HK-2 (cell line): Measurements from ENCODE around the gene GABRQ.
"Not testable (repeated sequence)": the region's sequence is repeated elsewhere in the genome, so short reads cannot be mapped to it uniquely, and the experiment has no call there.

Source experiments
- DNase-seq: peaks from one replicate; pipeline ENCODE4 v3.0.0-alpha.2; 2018; ENCODE audit not compliant: unreplicated experiment

The GABRQ gene

GRCh38 chrX:152658302-152658701 lies 20.6 kb downstream of the GABRQ start:
- no peak for DNase-seq

- DNase-seq, result no peak
Observed at GRCh38 chrX:152663086-152663485, 25.4 kb downstream of the GABRQ start.

GRCh38 chrX:152674135-152674534 lies 36.4 kb downstream of the GABRQ start:
- no peak for DNase-seq

GRCh38 chrX:152674652-152675051 lies 37.0 kb downstream of the GABRQ start:
- DNase-seq, result not testable (repeated sequence)

- not testable (repeated sequence) for DNase-seq
Observed at GRCh38 chrX:152681012-152681411, 43.3 kb downstream of the GABRQ start.

- DNase-seq, result not testable (repeated sequence)
Observed at GRCh38 chrX:152697952-152698931, 60.5 kb downstream of the GABRQ start, which contains the start of gene MAGEA3. Gene MAGEA3, plus strand, starts transcription at chrX:152698794. Its CDS starts 2,039 bp downstream, at chrX:152700833.

- DNase-seq, result not testable (repeated sequence)
Observed at GRCh38 chrX:152700390-152700789, 62.7 kb downstream of the GABRQ start.

- DNase-seq, result not testable (repeated sequence)
Observed at GRCh38 chrX:152706500-152706899, 68.8 kb downstream of the GABRQ start.
